ENCODE data around the gene FNDC5.

Gene FNDC5

DNA sequence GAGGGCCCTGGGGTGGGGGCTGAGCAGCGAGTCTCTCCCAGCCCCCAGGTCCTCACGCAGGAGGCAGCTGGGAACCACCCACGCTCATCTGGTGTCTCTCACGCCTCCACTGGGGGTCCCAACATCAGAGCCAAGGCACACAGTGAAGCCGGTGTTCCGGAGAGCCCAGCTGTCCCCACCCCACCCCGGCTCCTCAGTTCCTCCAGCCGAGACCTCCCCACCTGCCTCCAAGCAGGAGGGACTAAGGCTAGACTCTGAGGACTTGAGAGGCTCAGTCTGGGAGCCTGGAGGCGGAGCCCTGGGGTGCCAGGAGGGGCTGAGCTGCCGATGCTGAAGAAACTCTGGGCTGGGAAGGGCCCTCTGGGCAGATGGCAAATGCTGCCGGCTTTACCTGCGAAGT lies 14.0 kb upstream of the FNDC5 start:
- in situ Hi-C loops (cut with MboI; ENCODE audit: low sequenced_read_pairs, unreplicated experiment): no loop called here
- no peak for DNase-seq (ENCODE audit: low spot score)
- no peak for TF ChIP-seq CTCF (IDR thresholded peaks at IDR 0.05; ENCODE audit: borderline replicate concordance, control extremely low read depth, extremely low read depth, insufficient read depth, missing control alignments)

- in situ Hi-C loops (cut with MboI; ENCODE audit: low sequenced_read_pairs, unreplicated experiment): no loop called here
- no peak for TF ChIP-seq CTCF (IDR thresholded peaks at IDR 0.05; ENCODE audit: borderline replicate concordance, control extremely low read depth, extremely low read depth, insufficient read depth, missing control alignments)
- DNase-seq (ENCODE audit: low spot score): no peak
Measured at GRCh38 chr1:32884032-32884372, 13.3 kb upstream of the FNDC5 start.

DNA sequence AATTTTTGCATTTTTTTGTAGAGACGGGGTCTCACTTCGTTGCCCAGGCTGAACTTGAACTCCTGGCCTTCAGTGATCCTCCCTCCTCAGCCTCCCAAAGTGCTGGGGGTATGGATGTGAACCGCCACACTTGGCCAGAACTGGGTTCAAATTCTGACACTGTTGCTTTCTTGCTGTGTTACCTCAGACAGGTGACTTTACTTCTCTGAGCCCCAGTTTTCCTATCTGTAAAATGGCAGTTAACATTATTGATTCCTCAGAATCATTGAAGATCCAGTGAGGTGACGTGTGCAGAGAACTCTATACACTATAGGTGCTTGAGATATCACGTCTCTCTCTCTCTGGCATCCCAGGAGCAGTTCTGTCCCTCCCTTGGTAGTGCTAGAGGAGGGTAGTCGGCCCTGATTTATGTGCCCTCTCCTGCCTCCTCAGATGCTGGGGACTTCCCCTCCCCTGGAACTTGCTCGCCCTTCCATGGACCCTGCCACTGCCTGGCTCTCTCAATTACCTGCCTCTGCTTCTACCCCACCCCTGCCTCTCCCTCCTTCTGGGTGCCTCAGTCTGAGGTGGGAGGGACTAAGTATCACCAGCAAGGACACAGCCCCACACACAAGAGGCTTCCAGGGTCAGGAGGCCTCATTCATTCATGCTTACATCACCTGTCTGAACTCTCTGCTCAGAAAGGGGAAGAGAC lies 12.8 kb upstream of the FNDC5 start:
- in situ Hi-C loops (cut with MboI; ENCODE audit: low sequenced_read_pairs, unreplicated experiment): no loop called here
- DNase-seq (ENCODE audit: low spot score): no peak
- no peak for TF ChIP-seq CTCF (IDR thresholded peaks at IDR 0.05; ENCODE audit: borderline replicate concordance, control extremely low read depth, extremely low read depth, insufficient read depth, missing control alignments)

DNA sequence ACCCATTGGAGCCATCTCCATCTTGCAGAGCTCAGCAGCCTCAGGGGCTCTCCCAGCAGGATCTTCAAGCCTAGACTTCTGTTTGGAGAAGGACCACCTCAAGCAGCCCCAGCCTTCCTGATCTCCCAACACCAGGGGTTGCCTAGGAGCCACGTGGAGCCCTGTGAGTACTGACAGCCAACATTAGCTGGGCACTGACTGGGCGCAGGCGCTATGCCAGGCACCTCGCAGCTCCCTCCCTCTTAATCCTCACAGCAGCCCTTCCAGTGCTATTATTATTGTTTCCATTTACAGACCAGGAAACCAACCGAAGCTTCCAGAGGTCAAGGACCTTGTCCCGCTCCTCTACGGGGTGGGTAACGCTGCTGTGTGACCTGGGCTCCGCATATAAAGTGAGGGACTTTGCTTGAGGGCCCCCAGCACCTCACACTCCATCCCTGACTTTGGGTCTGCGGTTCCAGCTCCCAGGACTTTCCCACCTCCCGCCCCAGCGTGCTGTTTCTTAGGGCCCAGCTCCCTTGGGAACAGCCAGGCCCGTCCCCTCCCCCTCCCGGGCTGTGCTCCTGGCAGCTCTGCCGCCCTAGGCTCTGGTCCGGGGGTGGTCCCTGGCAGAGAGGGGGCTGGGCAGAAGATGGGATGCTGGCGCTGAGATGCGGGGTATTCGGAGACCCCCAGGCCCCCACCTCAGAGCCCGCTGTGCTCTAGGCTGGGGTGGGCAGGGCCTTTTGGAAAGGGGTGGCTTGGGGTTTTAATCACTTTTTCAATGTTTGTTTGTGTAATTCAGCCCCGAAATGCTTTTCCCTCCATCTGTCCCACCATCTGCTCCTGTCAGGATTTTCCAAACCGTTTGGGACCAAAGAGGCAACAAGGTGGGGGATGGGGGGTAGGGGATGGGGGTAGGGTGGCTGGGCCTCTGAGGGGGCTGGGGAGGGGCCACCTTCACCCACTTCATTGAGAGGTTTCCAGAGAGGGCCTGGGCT lies 11.4 kb upstream of the FNDC5 start:
- in situ Hi-C loops (cut with MboI; ENCODE audit: low sequenced_read_pairs, unreplicated experiment): no loop called here
- TF ChIP-seq CTCF (IDR thresholded peaks at IDR 0.05; ENCODE audit: borderline replicate concordance, control extremely low read depth, extremely low read depth, insufficient read depth, missing control alignments): no peak
- no peak for DNase-seq (ENCODE audit: low spot score)

- in situ Hi-C loops (cut with MboI; ENCODE audit: low sequenced_read_pairs, unreplicated experiment): no loop called here
- no peak for DNase-seq (ENCODE audit: low spot score)
- TF ChIP-seq CTCF (IDR thresholded peaks at IDR 0.05; ENCODE audit: borderline replicate concordance, control extremely low read depth, extremely low read depth, insufficient read depth, missing control alignments): no peak
Measured at GRCh38 chr1:32881291-32881690, 10.6 kb upstream of the FNDC5 start.

DNA sequence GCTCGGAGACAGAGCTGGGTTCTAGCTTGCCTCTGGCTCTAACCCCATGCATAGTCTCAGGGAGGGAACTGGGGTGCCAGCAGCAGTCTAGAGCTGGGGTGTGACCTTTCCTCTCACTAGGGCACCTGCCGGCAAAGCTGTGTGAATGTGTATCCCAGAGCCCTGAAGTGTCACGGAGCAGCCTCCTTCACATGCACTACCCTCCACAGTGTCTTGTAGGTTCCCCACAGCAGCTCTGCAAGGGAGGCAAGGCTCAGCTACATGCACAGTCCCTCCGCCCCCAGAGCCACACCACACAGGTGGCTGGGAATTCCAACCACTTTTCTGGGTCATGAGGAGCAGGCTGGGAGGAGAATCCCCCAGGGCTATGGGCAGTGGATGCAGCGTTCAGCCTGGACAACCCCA lies 7.9 kb upstream of the FNDC5 start:
- DNase-seq (ENCODE audit: low spot score): peak; percentile 23
- no peak for TF ChIP-seq CTCF (IDR thresholded peaks at IDR 0.05; ENCODE audit: borderline replicate concordance, control extremely low read depth, extremely low read depth, insufficient read depth, missing control alignments)
- in situ Hi-C loops (cut with MboI; ENCODE audit: low sequenced_read_pairs, unreplicated experiment): no loop called here

Measured in GM13976 (cell line).